T-helper 2 cell treated with Interferon-gamma antibody and Interleukin-4, amounts not matched to agents 100 ng/mL and 5 ng/mL, for 36 hours (primary cell): ENCODE data around the gene LHX6. TPM values are rescaled to one million over a fixed set of nuclear protein-coding genes. Genes with fewer than 3 reads are reported as not detected.

Experiments used
- intact Hi-C: fragments of 100-400 bp; cut with micrococcal nuclease; formaldehyde crosslinking; loops from one replicate; pipeline ENCODE4 v1.15.1; 2023
- total RNA-seq: library from RNA; stranded (reverse); gene quantifications from 2 replicates; pipeline ENCODE4 v1.2.3, GENCODE V29; 2022

Gene LHX6
- total RNA-seq, 1 donor from 2014 or later, result not detected

DNA sequence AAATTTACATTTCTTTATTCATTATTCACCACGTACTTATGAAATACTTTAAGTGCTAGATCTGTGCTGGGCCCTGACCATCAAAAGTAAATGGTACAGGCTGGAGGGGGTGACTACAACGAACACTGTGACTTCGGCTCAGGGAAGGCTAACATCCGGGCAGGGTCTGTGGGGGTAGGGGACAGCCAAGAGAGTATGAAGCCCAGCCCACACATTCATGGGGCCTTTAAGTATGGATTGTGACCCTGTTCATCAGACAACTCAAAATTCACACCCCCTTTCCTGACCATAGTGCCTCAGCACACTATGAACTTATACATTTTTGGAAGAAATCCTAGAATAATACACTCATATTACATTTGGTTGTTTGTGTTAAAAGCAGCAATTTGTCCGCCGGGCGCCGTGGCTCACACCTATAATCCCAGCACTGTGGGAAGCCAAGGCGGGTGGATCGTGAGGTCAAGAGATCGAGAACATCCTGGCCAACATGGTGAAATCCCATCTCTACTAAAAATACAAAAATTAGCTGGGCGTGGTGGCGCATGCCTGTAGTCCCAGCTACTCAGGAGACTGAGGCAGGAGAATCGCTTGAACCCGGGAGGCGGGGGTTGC lies 35.7 kb downstream of the LHX6 start:
- intact Hi-C loops, result no loop called here

DNA sequence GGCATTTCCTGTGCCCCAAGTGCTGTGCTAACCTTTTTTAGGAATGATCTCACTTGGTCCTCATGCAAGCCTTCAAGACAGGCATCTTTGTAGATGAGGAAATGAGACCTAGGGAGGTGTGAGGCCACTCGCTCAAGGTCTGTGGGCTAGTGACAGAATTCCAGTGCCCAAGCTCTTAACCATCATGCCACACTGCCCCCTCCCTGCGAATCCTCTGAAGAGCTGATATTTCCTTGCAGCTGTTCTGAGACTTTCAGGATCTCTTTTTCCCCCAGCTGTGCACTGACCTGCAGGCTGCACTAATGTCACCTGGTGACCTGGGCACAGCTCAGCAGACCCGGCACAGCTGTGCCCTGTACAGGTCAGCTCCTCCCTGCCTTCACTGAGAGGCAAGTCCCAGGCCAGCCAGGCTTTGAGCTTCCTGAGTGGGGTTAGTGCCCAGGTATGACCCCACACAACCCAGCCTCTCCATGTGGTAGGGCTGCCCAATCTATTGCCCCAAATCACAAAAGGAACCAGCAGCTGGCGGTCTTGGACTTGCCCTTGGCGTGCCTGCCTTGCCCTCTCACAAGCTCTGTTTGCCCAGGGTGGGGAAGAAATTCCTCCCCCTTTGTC lies 36.4 kb downstream of the LHX6 start:
- intact Hi-C loops, result no loop called here

DNA sequence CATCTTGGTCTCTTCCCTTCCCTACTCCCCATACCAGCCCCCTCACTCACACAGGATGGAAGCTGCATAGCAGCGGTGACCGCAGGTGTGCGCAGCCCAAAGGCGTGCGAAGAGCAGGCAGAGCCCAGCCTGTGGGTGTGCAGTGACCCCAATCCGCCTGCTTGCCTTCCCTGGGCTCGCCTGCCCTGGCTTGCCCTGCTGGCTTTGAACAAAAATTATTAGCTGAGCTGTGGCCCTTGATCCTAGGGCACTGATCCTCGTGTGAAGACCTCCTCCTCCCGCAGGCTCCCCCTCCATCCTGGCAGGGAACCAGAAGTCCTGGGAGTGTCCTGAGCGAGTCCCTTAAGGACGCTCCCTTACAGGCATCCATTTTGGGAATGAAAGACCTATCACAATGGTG lies 37.2 kb downstream of the LHX6 start:
- intact Hi-C loops, result no loop called here

DNA sequence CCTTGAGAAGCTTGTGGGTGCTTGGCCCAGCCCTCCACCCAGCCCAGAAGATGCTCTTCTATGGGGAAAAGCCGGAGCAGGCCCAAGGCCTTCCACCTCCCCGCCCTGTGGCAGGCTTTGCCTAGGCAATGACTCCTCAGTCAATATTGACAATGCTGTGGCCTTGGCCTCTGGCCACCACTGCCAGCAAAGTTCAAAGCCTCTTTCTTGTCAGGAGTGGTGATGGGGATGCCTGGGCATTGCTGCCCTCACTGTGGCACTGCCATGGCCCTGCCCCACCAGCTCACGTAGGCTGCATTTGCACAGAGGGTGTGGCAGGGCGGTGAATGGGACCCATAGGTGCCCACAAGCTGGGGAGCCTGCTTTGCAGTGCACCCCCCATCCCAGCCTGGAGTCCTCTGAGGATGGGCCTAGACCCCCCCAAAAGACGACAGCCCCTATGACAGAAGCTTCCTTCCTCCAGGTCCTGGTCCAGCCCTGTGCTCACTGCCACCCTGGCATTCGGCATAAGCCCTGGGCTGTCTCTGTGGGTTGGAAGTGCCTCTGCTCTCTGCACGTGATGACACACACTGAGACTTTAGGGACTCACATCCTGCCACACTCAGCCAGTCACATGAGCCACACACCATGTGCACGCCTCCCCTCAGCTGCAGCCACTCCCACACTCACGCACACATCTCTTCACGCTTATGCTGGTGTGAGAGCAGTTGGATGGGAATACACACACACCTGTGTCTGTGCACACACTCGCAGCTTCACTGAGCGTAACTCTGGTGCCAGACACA lies 38.0 kb downstream of the LHX6 start:
- intact Hi-C loops, result no loop called here

DNA sequence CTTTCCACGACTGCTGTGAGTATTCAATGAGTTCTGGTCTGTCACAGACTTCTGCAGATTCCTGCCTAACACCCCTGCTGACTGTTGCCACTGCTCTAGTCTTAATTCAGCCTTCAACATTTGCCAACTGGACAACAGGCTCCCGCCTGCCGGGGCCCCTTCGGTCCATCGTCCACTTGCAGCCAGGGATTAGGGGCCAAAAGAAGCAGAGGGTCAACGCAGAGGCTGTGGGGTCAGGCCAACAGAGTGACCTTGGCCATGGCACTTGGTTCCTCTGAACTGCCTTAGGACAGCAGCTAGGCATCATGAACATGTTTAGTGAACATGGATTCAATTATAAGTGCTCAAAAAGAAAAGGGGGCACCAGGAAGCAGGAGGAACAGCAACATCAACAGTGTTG lies 40.4 kb downstream of the LHX6 start:
- intact Hi-C loops, result no loop called here

DNA sequence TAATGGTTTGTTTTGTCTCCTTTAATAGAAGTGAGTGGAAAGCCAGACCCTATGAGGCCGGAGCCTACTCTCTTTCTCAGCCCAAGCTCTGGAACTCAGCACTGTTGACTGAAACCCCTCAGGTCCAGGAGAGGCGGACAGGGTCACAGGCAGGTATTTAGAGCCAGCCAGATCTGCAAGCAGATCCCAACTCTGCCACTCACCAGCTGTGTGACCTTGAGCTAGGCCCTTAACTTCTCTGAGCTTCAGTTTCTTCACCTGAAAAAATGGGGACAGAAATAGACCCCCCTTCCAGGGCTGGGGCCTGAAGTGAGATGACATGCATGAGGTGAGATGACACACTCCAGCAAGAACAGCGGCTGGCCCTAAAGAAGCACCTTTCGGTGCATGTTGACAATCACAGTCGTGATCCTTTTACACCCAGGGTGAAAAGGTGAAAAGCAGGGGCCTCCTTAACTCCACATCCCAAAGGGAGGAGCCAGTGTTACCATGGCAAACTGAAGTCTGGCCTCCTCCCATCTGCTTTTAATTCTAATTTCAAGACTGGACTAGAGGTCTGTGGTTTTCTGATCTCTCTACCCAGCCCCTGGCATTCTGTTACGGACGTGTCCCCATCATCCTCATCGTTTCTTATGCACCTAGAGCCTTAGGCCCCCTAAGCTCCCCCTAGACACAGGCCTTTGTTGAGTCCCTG lies 41.8 kb downstream of the LHX6 start:
- intact Hi-C loops, result no loop called here

DNA sequence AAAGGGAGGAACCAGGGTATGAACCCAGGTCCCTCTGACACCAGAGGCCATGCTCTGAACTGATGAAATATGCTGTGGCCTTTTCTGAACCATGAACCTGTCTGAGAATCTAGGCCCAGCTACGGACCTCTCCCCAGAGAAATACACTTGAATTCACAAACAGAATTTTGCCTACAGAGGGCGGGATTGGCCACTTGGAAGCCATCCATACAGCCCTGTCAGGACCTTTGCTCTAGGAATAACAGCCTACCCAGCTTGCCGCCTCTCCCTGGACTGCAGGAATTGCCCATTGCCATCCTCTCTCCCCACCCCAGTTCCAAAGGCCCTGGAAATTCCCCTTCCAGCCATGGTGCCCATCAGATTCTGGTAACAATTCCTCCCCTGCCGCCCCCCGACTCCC lies 42.5 kb downstream of the LHX6 start:
- intact Hi-C loops, result no loop called here

DNA sequence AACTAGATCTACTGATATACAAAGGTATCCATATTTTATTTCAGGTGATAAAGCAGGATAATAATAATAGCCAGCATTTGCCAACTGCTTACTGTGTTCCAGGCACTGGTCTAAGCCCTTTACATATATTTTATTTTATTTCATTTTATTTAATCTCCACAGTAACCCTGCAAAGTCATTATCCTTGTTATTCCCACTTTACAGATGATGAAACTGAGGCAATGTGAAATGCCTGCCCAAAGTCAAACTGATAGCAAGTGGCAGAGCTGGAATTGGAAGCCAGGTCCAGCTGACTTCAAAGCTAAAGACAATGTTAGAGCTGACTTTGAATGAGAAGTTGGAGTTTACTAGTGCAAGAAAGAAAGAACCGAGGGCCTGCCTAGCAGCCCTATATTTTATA lies 44.2 kb downstream of the LHX6 start:
- intact Hi-C loops, result no loop called here

DNA sequence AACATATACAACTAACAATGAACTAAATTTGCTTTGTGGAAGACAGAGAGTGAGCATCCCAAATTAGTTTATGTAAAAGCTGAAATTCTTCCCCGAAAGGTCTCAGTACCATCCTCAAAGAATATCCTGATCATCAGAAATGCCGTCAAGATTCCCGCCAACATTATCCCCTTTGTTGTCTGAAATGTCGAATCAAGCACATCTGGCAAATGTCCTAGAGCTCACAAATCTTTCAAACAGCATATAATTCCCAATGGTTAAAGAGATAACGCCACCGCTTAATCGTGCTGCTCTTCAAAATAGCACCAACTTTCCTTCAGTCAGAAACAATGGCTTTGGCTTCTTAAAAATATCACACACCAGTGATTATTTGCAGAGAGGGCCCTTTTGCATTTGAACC lies 45.3 kb downstream of the LHX6 start:
- intact Hi-C loops, result no loop called here

DNA sequence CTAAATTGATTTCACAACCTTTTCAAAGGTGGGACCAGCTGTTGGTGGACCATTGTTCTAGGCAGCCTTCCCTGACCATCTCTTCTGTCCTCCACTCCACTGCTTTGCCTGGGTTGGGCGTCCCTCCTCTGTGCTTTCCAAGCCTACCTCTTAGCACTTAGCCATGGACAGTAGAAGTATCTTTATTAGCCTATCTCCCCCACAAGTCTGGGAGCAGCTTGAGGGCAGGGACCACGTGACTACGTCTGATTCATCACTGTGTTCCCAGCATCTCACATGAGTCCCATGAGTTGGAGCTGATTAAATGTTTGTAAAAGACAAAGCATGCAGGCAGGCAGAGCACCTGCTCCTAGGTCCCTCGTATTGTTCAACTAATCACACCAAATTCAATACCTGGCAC lies 48.1 kb downstream of the LHX6 start:
- intact Hi-C loops, result no loop called here

DNA sequence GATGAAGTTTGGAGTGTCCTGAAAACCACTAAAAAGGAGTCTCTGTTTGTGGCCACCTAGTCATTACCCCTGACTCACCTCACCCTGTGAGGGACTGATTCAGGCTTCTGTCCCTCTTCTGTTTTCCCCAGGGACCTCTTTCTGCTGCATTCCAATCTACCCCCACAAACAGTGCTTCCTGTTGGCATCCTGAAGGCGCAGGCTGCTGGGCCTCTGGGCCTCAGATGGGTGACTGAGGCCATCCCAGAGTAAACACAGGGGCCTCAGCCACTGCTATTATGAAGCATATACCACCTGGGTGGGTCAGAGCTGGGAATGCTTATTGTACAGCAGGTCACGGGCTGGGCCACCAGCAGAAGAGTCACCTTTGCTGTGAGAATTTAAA lies 49.1 kb downstream of the LHX6 start:
- intact Hi-C loops, result no loop called here

DNA sequence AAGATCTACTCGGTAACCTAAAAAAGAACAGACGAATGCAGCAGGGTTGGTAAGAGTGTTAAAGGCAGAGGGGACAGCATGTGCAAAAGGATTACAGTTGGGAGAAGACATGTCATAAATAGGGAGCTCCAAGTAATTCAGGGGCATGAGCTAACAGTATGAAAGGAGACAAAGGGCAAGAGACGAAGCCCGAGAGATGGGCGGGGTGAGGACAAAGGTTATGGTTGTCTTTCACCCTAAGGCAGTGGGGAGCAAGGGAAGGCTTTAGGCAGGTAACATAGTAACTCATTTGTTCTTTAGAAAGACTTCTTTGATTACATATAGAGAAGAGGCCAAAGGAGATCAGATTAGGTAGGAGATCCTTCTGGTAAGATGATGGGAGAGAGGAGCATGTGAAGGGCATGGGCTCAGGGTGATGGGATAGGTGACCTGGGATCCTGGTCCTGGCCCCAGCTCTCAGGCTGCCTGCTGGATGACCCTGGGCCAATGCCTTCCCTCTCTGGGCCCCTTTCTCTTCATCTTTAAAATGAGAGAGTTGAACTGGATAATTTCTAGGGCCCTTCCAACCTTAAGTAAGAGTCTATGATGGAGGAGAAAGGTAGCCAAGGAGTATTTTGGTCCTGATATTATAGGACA lies 49.6 kb downstream of the LHX6 start:
- intact Hi-C loops, result no loop called here

DNA sequence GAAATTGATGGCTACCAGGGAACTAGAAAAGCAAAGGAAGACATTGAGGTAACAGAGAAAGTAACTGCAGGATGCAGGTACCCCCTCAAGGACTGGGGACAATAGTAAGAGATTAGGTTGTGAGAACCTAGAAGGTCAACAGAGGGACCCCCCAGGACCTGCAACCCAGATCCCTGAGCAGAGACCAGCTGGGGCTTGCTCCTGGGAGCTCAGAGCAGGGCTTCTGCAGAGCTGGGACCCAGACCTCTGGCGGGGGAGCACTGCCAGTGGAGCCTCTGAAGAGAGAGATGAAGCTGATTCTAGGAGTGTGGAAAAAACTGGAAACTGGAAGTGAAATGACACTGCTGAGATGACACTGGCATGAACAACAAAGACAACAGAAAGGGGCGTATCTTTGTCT lies 51.8 kb downstream of the LHX6 start:
- intact Hi-C loops, result no loop called here

DNA sequence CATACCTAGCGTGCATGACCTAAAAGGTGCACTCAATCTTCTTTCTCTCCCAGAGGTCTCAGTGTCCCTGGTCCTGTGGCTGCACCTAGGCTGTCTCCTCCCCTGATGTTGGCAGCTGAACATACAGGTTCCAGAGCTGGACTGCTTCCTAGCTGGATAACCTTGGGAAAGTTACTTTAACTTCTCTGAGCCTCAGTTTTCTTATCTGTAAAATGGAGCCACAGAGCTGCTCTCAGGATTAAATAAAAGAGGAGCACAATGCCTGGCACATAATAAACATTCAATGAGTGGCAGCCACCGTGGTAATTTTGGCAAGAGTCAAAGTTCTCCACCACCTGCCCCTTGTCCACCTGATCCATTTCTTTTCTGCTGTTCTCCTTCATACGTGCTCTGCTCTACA lies 55.1 kb downstream of the LHX6 start:
- intact Hi-C loops, result no loop called here

DNA sequence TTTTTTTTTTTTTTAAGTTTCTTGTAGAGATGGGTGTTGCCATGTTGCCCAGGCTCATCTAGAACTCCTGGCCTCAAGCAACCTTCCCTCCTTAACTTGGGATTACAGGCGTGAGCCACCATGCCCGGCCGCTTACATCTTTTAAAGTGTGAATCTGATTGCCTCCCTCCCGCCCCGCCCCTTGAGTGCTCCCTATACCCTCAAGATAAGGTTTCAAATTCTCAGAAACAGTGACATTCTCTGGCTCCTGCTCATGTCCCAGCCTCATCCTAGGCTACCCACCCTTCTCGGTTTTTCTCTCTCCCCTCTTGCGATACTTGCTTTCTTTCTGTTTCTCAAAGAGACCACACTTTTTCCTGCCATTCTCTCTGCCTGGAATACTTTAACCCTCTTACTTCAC lies 56.6 kb downstream of the LHX6 start:
- intact Hi-C loops, result no loop called here

DNA sequence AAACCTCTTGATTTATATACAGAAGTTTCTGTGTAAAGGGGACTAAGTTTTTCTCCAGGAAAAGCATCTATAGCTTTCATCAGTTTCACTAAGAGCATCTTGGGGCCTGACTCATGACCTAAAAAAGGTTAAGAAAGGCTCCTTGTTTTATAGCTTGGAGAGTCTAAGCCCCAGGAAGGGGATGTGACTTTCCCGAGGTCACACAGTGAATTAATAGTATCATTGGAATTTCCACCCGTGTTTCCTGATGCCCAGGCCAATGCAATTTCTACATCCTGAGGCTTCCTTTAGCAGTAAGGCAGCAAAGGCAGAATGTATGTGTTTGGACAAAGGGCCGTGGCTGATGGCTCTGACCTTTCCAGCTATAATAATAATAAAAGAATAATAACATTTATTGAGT lies 60.4 kb downstream of the LHX6 start:
- intact Hi-C loops, result no loop called here

DNA sequence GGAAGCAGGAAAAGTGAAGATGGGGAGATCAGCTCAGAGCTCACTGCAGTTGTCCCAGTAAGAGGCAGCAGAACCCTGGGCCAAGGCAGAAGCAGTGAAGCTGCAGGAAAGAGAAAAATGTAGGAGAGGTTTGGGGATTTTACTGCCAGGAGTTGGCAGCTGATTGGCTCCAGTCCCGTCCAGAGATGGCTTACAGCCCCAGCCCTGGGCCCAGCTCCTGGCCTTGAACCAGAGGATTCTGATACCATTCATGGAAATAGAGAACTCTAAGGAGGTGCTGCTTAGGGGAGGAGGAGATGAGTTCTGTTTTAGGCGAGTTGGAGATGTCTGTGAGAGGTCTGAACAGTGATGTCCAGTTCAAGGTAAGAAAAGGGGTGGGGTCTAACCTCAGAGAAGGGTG lies 64.5 kb downstream of the LHX6 start:
- intact Hi-C loops, result no loop called here

DNA sequence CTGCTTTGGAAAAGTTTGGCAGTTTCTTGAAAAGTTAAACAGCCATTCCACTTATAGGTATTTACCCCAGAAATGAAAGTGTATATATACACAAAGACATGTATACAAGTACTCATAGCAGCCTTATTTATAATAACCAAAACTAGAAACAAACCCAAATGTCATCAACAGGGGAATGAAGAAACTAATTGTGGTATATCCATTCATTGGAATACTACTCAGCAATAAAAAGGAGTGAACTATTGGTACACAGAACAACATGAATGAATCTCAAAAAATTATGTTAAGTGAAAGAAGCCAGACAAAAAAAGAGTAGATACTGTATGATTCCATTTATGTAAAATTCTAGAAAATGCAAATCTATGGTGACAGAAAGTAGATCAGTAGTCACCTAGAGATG lies 66.3 kb downstream of the LHX6 start:
- intact Hi-C loops, result no loop called here

DNA sequence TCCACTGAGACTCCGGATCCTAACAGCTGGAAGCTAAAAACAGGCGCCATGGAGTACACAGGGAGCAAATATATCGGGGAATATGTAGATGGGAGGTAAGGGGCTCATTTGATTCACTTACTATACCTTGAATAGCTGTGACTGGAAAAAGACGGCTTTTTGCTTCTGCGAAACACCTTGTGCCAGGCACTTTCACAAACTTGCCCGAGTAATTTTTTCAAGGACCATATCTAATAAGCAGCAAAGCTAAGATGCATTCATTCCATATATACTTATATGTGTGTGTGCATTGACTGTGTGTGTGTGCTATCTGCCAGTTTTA lies 68.9 kb downstream of the LHX6 start:
- intact Hi-C loops, result loop anchor here (1.0 to 2.0 kb wide), 4 partner anchors 35 to 104 kb away; partner anchors contain the start of genes MRRF, RBM18 and TTLL11

DNA sequence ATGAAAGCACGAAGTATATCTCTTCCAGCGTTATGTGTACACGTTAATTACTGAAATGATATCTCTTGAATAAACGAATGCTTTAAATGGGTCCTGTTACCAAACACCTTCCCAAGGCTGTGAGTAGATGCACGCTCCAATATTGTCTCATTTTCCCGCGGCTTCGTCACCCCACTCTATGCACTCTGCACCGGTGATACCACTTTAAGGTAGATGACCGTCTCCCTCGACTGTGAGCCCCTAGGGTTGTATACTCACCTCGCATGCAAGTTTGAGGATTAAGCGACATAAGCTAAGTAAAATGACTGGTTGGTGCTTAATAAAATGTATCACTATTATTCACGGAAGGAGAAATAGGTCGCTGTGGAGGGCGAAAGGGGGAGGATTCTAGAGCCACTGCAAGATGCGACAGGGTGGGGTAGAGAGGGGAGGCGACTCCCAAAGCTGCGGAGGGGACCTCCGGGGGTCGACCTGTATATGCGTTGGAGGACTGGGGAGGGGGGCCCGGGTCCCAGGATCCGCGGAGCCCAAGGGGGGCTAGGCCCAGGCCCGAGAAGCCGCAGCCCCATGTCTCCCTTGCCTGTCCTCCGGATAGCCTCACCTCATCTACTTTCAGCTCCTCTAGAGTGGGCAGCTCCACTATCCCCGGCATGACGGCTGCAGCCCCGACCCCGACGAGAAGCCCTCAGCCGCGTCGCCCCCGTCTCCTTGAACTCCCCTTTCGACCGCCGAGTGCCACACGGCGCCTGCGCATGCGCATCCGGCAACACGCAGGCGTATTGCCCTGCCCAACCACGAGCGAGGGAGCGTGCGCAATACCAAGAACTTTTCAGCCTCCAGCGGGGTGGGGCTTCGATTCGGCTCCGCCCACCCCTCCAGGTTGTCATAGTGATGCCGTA lies 69.5 kb downstream of the LHX6 start, which contains the start of the genes MORN5 and NDUFA8:
Gene MORN5 (plus strand): TSS at position 883 of the 899 bp plus-strand sequence. CDS start 65 bp downstream, outside the sequence.
Gene NDUFA8 (minus strand): TSS at position 754 of the 899 bp plus-strand sequence. CDS start 102 bp downstream, at position 652.
- intact Hi-C loops, result loop anchor here (1.0 to 2.0 kb wide), 4 partner anchors 34 to 105 kb away; partner anchors contain the start of genes MRRF, RBM18 and TTLL11
